HG03039 (cell line): ENCODE results near the gene CALML3.

Experiments
- ATAC-seq: cut with Tn5 transposase; IDR thresholded peaks from one replicate; pipeline ENCODE4 v1.9.1; 2021; ENCODE audit warnings: mild to moderate bottlenecking, moderate library complexity; ENCODE audit not compliant: unreplicated experiment

CALML3 gene

DNA sequence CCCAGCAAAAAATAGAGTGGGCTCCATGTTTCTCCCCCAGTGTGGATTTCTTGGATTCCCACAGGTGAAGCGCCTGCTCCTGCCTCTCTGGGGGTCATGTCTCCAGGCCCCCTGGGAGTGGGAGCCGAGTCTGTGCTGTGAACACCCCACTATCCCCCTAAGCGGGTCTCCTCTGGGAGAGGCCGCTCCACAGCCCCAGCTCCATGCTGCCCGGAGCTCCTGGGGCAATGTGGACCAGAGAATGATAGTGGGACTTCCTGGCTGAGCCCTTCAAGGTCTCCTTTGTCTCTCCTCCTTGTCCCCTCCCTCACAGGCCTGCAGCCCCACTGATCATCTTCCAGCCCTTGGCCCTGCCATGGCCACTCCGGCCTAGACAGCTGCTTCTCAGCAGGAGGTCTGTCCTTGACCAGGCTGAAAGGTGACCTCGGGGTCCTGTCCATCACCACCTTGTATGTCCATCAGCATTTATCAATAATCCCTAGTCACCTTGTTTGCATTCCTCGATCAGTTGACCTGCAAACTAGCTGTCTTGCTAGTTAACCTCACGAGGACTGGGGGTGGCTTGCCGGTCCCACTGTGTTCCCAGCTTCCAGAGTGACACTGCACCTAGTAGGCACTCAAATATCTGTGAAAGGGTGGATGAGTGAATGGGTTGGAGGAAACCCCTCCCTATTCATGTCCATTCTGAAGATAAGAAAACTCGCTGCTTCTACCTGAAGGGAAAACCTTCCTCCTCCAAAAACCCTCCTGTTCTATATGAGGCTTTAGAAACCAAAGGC lies 776 bp upstream of the CALML3 start:
- ATAC-seq: no peak

DNA sequence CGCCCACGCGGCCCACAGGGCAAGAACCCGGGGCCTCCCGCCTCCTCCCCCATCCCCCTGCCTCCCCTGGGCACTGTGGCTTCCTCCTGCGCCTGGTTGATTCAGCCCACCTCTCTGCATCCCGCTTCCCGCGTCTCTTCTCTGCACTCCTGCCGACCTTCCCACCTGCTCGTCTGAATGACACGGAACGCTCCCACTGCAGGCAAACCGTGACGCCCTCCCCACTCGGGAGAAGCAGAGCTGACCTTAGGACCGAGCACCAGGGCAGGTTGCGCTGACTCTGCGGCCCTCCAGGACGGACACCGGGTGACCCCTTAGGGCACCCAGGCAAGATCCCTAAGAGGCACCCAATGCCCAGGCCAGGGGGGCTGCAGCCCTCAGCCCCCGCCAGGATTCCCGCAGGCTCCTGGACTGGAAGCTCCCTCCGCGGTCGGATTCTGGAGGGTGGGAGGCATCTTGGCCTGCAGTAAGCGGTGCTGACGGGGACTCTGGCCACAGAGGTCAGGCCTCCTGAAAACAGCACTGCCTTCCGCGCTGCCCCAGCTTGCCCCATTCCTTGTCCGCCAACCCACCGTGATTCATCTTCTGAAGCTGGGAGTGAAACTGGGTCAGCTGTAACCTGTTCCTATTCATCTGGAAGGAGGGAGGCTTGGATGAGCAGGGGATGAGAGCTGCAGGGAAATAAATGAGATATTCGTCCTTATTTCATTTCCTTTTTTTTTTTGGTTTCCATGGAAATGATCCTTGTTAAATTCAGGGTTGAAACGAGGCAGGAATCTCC lies 990 bp downstream of the CALML3 start:
- no peak for ATAC-seq

DNA sequence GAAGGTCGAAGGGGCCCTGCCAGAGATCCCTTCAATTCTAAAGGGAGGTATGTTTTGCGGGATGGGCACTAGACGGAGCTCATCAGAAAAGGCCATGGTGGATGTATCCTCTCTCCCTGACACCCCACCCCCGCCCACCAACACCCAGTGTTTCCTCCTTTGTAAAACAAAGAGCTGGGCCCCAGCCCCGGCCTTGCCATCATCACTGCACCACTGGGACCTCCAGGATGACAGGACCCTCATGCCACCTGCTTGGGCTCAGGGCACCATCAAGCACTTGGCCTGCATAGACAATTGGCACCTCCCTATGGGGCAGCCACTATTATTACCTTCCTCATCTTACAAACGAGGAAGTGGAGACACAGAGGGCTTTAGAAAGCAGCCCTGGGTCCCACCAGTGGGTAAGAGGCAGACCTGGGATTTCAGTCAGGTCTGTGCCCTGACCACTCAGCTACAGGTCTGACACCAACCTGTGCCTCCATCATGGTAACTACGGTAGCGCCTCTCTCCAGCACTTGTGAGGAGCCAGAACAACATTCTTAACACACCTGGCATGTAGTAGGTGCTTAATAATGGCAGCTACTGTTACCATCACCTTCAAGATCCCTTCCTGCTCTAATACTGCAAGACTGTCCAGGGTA lies 2.0 kb downstream of the CALML3 start:
- ATAC-seq: no peak

DNA sequence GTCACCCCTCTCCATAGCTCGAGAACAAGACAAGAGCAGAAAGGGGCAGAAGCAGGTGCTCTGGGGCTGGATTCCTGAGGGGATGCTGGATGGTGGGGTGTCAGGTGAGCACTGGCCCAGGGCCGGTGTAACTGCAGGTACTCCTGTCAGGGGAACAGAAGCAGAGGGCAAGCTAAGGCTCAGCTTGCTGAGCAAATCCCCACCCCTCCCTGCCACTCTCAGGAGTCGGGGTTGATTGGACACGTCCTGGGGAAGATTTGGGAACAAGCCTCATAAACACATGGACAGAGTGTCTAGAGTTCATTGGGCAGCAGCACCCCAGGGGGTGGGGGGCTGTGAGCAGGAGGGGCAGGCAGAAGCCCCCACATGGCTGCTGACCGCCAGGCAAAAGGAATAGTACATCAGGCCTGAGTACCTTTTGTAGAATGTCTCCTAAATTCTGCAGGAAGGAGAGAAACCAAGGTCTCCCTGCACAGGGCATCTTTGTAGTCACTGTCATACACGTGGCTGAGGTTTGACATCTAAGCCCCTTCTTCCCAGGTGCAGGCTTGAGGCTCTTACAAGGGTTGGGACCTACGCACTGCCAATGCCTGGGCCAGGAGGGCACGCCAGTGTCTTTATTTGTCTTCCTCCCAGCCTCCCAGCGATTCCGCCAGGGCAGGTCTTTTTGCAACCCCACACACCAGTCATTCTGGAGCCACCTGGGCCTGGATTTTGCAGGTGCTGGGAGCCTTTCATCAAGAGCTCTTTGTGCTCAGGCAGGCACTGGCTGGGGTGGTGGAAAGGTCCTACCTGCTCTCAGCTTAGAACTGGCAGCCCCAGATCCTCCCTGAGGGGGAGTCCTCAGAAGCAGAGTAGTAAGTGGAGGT lies 2.8 kb downstream of the CALML3 start:
- no peak for ATAC-seq

DNA sequence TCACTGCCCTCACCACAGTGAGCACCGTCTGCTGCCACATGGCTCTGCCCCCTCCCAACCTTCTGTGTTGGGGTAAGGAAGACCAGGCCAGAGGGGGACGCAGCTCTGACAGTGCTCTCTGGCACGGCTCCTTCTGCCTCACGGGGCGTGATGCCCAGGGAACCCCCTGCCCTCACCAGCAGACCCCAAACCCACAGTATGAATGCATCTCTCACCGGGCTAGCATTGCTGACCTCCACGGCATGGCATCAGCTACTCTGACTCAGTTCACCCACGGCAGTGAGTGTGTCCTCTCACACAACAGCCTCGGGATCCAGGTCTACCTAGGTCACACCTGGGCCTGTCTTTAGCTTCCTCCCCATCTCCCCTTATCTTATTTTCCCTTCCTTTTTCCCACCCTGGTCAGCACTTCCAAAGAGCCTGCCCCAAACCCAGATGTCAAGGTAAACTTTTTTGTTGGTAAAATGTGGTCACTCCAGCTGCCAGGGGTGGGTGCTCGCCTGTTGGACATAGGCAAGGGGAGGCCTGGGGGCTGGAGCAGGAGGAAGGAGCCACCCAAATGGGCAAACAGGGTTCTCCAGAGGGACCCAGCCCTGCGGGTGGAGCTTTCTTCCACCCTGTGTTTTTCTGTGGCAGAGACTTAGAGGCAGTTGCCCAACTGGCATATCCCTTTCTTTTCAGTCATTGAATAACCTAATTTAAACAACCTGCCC lies 4.4 kb downstream of the CALML3 start:
- ATAC-seq: no peak

DNA sequence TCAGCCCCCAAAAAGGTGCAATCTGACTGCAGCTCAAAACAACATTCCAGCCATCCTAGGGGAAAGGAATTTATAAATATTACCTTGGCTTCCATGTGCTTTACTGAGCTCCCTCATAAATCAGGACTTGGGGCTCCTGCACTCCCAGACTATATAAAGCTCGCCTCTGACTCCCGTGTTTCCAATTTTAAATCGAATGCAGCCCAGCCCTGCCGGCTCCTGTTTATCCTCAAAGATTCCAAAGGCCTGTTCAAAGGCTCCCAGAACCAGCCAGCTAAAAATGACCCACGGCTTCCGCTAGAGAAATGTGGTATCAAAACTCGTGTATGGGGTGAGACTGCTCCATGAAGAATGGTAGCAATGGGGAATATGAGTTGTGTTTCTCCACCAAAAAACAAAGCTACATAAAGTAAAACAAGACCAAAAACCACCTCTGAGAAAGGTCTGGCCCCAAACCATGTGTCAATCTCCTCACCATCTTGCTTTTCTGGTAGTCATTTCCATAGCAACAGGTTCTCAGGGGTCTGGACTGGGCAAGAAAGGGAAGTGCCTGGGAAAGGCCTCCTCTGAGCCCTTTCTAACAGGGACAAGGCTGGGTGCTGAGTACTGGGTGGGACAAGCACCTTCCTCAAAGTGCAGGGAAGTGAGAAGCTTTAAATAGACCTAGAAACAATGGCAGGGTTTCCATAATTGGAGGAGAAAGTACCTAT lies 5.1 kb downstream of the CALML3 start:
- ATAC-seq: no peak

DNA sequence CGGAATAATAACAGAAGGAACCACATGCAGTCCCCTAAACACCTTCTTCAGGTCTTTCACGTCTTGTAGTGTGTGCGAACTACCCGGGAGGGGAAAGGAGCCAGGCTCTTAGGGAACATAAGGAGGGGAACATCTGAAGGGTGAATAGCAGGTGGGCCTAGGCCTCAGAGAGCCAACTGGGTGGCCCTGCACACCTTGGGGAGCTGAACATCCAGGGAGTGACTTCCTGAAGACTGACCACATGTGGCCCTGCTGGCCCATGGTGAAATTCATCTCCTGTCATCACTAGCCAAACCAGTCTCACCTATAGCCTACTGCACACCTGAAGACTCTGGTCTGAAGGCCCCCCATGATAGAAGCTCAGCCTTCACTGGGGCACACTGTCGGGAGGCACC lies 5.6 kb downstream of the CALML3 start:
- ATAC-seq: no peak

DNA sequence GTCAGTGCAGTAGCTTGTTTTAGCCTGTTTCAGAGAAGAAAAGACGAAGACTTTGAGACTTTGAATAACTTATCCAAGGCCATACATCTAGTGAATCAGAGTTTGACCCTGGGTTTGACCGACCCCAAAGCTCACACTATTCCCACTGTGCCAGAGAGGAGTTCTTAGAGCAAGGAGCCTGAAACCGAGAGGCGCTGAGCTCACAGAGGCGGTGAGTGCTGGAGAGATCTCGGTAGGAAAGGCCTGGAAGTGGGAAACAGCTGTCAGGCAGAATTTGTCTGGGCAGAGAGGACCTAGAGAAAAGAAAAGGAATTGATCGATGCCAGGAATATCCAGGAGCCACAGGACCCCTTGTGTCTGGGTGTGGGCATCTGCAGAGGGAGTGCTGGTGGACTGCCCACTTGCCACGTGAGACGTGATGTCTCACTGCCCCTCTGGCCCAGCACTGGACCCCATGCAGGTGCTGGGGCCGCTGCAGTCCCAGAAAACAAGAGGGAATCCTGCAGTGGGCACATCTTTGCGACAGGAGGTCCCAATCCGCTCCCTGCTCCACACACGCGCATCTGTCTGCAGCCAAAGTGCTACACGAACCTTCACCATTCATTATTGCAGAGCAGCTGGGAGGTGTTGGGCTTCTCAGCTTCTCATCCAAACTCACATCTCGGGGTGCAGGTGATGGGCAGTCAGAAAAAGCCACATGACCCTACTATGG lies 6.2 kb downstream of the CALML3 start:
- no peak for ATAC-seq

DNA sequence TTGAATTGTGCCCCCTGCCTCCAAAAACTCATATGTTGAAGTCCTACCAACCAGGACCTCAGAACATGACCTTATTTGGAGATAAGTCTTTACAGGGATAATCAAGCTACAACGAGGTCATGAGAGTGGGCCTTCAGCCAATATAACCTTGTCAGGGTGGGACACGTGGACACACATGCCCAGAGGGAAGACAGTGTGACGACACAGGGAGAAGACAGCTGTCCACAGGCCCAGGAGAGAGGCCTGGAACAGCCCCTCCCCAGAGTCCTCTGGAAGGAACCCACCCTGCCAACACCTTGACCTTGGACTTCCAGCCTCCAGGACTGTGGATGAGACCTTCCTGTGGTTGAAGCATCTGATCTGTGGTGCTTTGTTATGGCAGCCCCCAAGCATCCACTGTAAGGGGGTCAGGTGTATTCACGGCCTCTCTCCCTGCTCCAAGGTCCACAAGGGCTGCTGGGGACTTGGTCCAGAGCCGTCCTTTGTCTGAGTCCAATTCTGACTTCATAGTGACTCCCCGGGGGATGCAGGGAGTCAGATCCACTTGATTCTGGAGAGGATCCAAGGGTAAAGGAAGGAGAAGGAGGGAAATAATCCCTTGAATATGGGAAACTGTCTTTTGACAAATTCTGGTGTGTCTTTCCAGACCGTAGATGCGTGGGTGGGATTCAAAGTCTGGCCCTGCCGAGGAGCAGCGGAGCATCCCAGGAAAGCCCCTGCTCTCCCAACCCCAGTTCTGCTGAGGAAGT lies 7.0 kb downstream of the CALML3 start:
- no peak for ATAC-seq

DNA sequence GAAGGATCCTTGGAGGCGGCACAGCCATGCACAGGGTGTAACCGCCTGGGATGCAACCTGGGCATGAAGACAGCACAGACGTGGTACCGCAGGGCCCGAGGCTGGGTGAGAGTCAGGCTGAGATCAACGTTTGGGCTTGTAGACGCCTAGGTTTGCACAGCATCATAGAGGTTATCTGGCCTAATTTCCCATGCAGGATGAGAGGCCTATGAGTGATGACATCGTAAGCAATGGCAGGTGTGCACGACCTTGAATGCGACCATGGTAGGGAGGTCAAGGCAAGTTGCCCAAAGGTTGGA lies 7.5 kb downstream of the CALML3 start:
- ATAC-seq: no peak

DNA sequence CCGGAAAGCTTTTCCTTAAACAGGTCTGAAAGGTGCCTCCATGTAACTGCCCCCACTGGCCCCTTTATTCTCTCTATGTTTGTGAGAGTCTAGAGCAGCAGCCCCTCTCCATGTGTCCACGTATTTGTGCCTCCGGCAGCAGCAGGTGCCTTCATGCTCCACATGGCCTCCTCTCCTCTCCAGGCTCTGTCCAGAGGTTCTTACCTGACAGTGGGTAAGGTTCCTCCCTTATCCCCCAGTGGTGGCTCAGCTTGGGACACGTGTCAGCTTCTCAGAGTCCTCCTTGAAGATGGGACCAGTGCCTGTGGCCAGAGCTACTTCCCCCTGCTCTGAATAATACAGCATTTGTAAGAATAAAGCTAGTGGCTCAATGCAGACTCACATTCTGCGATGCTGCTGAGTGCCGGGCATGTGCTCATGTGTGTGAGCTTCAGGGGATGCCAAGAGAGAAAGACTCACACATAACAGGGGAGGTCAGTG lies 7.9 kb downstream of the CALML3 start:
- no peak for ATAC-seq

DNA sequence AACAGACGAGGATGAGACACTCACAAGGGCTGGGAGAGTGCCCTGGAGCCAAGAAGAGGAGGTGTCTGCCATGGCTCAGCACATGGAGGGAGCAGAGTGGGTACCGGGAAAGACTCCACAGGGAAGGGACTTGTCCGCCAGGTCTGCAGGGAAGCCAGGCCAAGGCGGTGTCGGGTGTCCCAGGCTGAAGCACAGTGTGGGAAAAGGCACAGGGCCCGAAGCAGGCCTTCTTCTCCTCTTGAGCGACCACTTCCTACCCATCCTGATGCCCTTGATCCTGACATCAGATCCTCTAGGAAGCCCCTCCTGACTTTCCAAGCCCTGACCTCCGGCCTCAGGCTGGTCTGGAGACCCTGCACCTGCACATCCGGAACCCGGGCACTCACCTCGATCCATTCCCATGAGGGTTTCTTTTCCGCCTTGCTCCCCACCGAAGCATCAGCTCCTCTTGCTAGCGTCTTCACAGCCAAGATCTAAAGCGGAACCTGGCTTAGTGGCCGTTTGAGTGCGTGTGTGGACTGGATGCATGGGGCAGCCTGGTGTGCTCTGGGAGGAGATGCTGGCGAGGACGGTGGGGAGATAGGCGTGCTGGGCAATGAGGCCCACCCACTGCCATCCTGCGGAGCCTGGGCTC lies 8.5 kb downstream of the CALML3 start:
- no peak for ATAC-seq

DNA sequence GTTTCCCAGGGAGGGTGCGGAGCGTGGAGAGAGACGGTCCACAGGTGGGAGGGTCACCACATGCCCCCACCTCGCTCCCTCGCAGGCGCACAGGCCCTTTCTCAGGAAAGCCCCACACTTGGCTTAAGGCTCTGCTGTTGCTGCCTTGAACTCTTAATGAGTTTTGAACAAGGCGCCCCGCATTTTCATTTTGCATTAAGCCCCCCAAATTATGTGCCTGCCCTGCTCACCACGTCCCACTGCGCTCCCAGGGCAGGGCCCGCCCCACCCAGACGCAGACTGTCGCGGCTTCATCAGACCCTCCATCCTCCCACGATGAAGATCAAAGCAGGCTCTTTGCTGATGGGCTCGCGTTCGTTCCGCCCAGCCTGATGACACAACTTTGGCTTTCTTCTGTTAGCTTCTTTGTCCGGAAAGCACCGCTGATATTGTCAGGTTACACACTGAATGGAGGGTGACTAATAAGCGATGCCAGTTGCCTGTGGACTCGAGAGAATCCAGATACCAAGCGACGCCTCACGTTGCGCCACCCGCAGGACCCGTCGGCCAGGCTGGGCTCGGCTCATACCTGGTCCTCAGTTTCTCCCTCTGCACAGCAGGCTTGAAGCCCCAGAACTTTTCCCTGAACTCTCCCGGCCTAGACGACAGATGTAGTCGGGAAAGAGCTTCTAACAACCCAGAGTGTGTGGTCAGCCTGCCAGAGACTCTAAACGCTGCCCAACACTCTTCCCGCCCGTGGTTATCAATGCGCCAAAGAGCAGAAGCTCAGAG lies 9.5 kb downstream of the CALML3 start:
- no peak for ATAC-seq

DNA sequence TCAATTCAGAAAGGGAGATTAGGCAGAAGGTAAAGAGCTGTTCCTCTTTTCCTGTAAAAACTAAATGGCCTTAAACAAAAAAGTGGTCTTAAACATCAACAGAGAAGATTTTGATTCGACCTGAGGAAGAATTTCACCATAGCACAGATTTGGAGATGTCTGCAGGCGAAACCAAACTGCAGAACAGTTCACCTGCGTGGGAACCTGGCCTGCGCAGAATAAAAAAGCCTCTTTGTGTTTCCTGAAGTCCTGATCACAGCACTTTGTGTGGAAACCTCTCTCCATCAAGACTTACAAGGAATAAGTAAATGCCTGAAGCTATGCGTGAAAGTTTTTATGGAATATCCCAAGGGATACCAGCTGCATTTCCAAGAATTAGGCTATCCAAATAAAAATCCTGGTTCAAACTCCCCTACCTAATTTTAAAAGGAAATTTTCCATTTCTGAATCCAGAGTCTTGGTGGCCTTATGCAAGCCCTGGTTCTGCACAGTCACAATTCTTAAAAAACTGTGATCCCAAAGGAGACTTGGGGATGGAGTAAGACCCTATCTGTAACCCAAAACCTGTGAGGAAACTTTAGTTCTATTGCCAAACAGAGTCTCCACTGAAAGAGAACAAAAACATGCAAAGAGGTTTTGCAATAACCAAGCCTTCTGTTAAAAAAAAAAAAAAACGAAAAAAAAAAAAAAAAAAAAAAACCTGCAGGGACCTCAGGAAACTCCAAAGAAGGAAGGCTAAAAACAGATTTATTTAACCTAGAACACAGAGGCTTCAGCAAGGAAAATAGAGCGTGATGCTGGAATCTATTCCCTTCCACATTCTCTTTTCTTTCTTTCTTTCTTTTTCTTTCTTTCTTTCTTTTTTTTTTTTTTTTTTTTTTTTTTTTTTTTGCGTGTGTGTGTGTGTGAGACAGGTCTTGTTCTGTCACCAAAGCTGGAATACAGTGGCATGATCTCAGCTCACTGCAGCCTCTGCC lies 10.4 kb downstream of the CALML3 start:
- ATAC-seq: no peak

DNA sequence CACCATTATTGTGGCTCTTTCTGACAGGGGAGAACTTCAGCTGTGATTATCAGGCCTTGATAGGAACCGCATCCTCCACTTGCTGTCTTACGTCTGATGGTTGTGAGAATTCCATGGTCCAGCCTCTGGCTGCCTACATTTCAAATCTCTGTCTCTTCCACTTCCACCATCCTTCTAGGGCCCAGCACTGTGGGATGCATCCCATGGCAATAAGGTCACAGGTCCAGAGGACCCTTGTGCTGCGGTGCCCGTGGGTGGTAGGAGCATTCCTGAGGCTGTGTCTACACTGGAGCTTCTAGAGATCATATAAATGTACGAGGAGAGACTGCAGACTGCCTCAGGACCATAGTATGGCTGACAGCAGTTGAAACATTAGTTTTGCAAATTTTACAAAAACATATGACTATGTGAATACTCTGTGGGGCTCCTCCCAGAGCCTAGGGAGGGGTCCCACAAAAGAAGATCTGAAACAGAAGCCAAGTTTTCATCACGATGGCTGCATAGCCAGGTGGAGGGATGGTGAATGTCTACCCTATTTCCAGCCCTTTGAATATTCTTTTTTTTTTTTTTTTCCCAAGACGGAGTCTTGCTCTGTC lies 11.8 kb downstream of the CALML3 start:
- ATAC-seq: no peak

DNA sequence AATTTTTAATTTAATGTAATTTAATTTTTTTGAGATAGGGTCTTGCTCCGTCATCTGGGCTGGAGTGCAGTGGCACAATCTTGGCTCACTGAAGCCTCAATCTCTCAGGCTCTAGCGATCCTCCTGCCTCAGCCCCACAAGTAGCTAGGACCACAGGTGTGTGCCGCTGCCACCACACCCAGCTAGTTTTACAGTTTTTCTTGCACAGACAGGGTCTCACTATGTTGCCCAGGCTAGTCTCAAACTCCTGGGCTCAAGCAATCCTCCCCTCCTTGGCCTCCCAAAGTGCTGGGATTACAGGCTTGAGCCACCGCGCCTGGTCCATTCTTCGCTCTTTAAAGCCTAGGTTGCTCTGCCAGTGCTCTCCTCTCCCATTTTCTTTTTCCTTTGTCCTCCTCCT lies 12.9 kb downstream of the CALML3 start:
- no peak for ATAC-seq
